A673 (cell line): ENCODE data around the gene TMCC1.

Source experiments
- EZH2 ChIP-seq: fragments of 200-600 bp; sonication (generic); IDR thresholded peaks from 2 replicates; pipeline ENCODE4 v1.6.1; 2017; ENCODE audit warnings: borderline replicate concordance, low read depth, mild to moderate bottlenecking, mixed read lengths, antibody characterized with exemption, low read length; ENCODE audit not compliant: poor library complexity, severe bottlenecking
- TF ChIP-seq, protein P1 (sequence below): fragments of 300-800, 200-600 bp; sonication (generic); conservative IDR thresholded peaks from 2 replicates; pipeline ENCODE4 v1.5.1; 2017; ENCODE audit warnings: low read depth, mild to moderate bottlenecking, antibody characterized with exemption, low read length, moderate library complexity, mixed read lengths

GRCh38 chr3:129840707-129841360 lies 52.7 kb downstream of the TMCC1 start:
- TF ChIP-seq, protein P1, sequence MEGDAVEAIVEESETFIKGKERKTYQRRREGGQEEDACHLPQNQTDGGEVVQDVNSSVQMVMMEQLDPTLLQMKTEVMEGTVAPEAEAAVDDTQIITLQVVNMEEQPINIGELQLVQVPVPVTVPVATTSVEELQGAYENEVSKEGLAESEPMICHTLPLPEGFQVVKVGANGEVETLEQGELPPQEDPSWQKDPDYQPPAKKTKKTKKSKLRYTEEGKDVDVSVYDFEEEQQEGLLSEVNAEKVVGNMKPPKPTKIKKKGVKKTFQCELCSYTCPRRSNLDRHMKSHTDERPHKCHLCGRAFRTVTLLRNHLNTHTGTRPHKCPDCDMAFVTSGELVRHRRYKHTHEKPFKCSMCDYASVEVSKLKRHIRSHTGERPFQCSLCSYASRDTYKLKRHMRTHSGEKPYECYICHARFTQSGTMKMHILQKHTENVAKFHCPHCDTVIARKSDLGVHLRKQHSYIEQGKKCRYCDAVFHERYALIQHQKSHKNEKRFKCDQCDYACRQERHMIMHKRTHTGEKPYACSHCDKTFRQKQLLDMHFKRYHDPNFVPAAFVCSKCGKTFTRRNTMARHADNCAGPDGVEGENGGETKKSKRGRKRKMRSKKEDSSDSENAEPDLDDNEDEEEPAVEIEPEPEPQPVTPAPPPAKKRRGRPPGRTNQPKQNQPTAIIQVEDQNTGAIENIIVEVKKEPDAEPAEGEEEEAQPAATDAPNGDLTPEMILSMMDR = no peak
- TF ChIP-seq EZH2 = no peak
